ENCODE measurements around the gene DBN1. TPM values are rescaled to one million over a fixed set of nuclear protein-coding genes. Genes with fewer than 3 reads are reported as not detected.

Gene DBN1
- total and polyA plus RNA-seq, 9 of the 15 experiments (the other 6 are each of a cell fraction or from before 2014, with no cell fraction given) = 0.25 to 87.2 (median 27.9) TPM

GRCh38 chr5:177444106-177445051 lies 29.1 kb downstream of the DBN1 start (continued):
- TF ChIP-seq, protein P1, sequence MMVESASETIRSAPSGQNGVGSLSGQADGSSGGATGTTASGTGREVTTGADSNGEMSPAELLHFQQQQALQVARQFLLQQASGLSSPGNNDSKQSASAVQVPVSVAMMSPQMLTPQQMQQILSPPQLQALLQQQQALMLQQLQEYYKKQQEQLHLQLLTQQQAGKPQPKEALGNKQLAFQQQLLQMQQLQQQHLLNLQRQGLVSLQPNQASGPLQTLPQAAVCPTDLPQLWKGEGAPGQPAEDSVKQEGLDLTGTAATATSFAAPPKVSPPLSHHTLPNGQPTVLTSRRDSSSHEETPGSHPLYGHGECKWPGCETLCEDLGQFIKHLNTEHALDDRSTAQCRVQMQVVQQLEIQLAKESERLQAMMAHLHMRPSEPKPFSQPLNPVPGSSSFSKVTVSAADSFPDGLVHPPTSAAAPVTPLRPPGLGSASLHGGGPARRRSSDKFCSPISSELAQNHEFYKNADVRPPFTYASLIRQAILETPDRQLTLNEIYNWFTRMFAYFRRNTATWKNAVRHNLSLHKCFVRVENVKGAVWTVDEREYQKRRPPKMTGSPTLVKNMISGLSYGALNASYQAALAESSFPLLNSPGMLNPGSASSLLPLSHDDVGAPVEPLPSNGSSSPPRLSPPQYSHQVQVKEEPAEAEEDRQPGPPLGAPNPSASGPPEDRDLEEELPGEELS (CRISPR knock-in tag; IDR thresholded peaks at IDR 0.05; ENCODE audit: borderline replicate concordance) = no peak
- TF ChIP-seq ILF3 (IDR thresholded peaks at IDR 0.05; ENCODE audit: borderline replicate concordance) (peak; percentile 71; the same call in 1 of the 2 replicates), ELK1 (CRISPR knock-in tag; IDR thresholded peaks at IDR 0.05) (no peak), ZBED1 (IDR thresholded peaks at IDR 0.05) (0 out of 2 replicates have a peak, but pooled peaks have one; percentile 34), FOXK1 (CRISPR knock-in tag; IDR thresholded peaks at IDR 0.05; ENCODE audit: borderline replicate concordance) (0 out of 2 replicates have a peak, but pooled peaks have one; percentile 36), POLR2B (IDR thresholded peaks at IDR 0.05; ENCODE audit: low read depth, partially characterized antibody) (peak; percentile 75), POLR2A (conservative IDR thresholded peaks at IDR 0.05) (peak; percentile 76), ZBTB17 (CRISPR knock-in tag; IDR thresholded peaks at IDR 0.05) (no peak), PRDM10 (IDR thresholded peaks at IDR 0.05; ENCODE audit: partially characterized antibody) (peak; percentile 87), FOXJ3 (CRISPR knock-in tag; IDR thresholded peaks at IDR 0.05) (no peak), ETS2 (tag; IDR thresholded peaks at IDR 0.05; ENCODE audit: borderline replicate concordance, poor library complexity, severe bottlenecking) (no peak), MYC (IDR thresholded peaks at IDR 0.05; ENCODE audit: low read depth, low read length) (no peak), MYC (CRISPR knock-in tag; IDR thresholded peaks at IDR 0.05; ENCODE audit: borderline replicate concordance, low read depth) (peak; percentile 50; the same call in 1 of the 2 replicates), ZKSCAN3 (CRISPR knock-in tag; IDR thresholded peaks at IDR 0.05) (no peak), POLR2AphosphoS5 (IDR thresholded peaks at IDR 0.05; ENCODE audit: control insufficient read depth, insufficient read depth, low read depth, low read length) (0 out of 2 replicates have a peak, but pooled peaks have one; percentile 16), SUPT5H (IDR thresholded peaks at IDR 0.05) (peak; percentile 81)
- TF ChIP-seq, protein P2, sequence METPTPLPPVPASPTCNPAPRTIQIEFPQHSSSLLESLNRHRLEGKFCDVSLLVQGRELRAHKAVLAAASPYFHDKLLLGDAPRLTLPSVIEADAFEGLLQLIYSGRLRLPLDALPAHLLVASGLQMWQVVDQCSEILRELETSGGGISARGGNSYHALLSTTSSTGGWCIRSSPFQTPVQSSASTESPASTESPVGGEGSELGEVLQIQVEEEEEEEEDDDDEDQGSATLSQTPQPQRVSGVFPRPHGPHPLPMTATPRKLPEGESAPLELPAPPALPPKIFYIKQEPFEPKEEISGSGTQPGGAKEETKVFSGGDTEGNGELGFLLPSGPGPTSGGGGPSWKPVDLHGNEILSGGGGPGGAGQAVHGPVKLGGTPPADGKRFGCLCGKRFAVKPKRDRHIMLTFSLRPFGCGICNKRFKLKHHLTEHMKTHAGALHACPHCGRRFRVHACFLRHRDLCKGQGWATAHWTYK (CRISPR knock-in tag; IDR thresholded peaks at IDR 0.05) = no peak

Measured in K562 (cell line).